ENCODE data around the gene NMT2. TPM values are rescaled to one million over a fixed set of nuclear protein-coding genes. Genes with fewer than 3 reads are reported as not detected.

NMT2 gene
- total RNA-seq, 6 experiments from 2014 or later = 29.4 to 67.3 (median 62.6) TPM

DNA sequence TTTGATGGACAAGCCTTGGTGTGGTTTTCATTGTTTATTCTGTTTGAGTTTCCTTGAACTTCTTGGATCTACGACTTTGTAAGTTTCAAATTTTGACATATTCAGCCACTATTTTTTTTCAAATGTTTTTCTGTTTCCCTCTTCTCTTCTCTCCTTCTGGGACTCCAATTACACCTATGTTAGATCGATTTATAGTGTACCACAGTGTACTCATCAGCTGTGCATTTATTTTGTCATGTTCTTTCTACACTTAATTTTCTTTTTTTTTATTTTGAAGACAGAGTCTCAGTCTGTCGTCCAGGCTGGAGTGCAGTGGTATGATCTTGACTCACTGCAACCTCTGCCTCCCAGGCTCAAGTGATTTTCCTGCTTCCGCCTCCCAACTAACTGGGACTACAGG is 108.6 kb downstream of the NMT2 start:
- TF ChIP-seq, protein P1, sequence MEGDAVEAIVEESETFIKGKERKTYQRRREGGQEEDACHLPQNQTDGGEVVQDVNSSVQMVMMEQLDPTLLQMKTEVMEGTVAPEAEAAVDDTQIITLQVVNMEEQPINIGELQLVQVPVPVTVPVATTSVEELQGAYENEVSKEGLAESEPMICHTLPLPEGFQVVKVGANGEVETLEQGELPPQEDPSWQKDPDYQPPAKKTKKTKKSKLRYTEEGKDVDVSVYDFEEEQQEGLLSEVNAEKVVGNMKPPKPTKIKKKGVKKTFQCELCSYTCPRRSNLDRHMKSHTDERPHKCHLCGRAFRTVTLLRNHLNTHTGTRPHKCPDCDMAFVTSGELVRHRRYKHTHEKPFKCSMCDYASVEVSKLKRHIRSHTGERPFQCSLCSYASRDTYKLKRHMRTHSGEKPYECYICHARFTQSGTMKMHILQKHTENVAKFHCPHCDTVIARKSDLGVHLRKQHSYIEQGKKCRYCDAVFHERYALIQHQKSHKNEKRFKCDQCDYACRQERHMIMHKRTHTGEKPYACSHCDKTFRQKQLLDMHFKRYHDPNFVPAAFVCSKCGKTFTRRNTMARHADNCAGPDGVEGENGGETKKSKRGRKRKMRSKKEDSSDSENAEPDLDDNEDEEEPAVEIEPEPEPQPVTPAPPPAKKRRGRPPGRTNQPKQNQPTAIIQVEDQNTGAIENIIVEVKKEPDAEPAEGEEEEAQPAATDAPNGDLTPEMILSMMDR (IDR thresholded peaks at IDR 0.05) = no peak
- no peaks in the 10 kb centered on the region for H3K4me1 Mint-ChIP-seq (ENCODE audit: low read depth)
- H3K27ac Mint-ChIP-seq = no peak overlapping the region
- no peak overlapping the region for H3K4me3 Mint-ChIP-seq
- H3K27me3 Mint-ChIP-seq (ENCODE audit: insufficient read depth) = peaks cover 6% of the 10 kb centered on the region
- no peak for DNase-seq
- H3K9me3 Mint-ChIP-seq = peaks cover 12% of the 10 kb centered on the region
- peaks cover 12% of the 10 kb centered on the region for H3K36me3 Mint-ChIP-seq (ENCODE audit: low read depth)

GRCh38 chr10:15058689-15059088 is 109.8 kb downstream of the NMT2 start:
- DNase-seq = no peak
- Mint-ChIP-seq H3K36me3 (ENCODE audit: low read depth) (peaks cover 12% of the 10 kb centered on the region), H3K9me3 (peaks cover 12% of the 10 kb centered on the region), H3K27ac (no peak overlapping the region), H3K27me3 (ENCODE audit: insufficient read depth) (peaks cover 6% of the 10 kb centered on the region), H3K4me1 (ENCODE audit: low read depth) (no peaks in the 10 kb centered on the region), H3K4me3 (no peak overlapping the region)
- TF ChIP-seq, protein P1 (IDR thresholded peaks at IDR 0.05) = no peak

Other genes starting within 250 kb of the NMT2 start
- gene DCLRE1C, start 214.6 kb downstream of the NMT2 start, total RNA-seq (2021; fragmentation: NEBNext Ultra II Directional; extraction: Animal tissue kit (Norgen Biotek cat#: 25700)) = 1 to 10 TPM; 4.6 to 6.8 (median 5.6) TPM
- gene MEIG1, start 209.3 kb downstream of the NMT2 start, total RNA-seq (2021; fragmentation: NEBNext Ultra II Directional; extraction: Animal tissue kit (Norgen Biotek cat#: 25700)) = under 1 TPM in 2 of 6 experiments, not detected in 4; 0.30 to 0.57 TPM
- gene OLAH, start 124.8 kb downstream of the NMT2 start, total RNA-seq (2021; fragmentation: NEBNext Ultra II Directional; extraction: Animal tissue kit (Norgen Biotek cat#: 25700)) = not detected
- under 1 TPM; 0.54 to 0.96 (median 0.80) TPM for gene ACBD7, start 79.9 kb downstream of the NMT2 start, total RNA-seq (2021; fragmentation: NEBNext Ultra II Directional; extraction: Animal tissue kit (Norgen Biotek cat#: 25700))
- gene RPP38, start 71.3 kb downstream of the NMT2 start, total RNA-seq (2021; fragmentation: NEBNext Ultra II Directional; extraction: Animal tissue kit (Norgen Biotek cat#: 25700)) = 10 to 100 TPM; 10.8 to 14.2 (median 11.4) TPM
- gene FAM171A1, start 202.6 kb upstream of the NMT2 start, total RNA-seq (2021; fragmentation: NEBNext Ultra II Directional; extraction: Animal tissue kit (Norgen Biotek cat#: 25700)) = 10 to 100 TPM; 33.4 to 60.7 (median 48.6) TPM